Measurements from ENCODE around the gene OGDHL. TPM values are rescaled to one million over a fixed set of nuclear protein-coding genes. Genes with fewer than 3 reads are reported as not detected.
A peak's percentile ranks its signal among the peaks of the same experiment; 100 is the strongest.

OGDHL gene
- total and polyA plus RNA-seq, 2 of the 13 experiments (the other 11 are each of a cell fraction or from before 2014, with no cell fraction given) = 3.0 to 9.8 TPM

DNA sequence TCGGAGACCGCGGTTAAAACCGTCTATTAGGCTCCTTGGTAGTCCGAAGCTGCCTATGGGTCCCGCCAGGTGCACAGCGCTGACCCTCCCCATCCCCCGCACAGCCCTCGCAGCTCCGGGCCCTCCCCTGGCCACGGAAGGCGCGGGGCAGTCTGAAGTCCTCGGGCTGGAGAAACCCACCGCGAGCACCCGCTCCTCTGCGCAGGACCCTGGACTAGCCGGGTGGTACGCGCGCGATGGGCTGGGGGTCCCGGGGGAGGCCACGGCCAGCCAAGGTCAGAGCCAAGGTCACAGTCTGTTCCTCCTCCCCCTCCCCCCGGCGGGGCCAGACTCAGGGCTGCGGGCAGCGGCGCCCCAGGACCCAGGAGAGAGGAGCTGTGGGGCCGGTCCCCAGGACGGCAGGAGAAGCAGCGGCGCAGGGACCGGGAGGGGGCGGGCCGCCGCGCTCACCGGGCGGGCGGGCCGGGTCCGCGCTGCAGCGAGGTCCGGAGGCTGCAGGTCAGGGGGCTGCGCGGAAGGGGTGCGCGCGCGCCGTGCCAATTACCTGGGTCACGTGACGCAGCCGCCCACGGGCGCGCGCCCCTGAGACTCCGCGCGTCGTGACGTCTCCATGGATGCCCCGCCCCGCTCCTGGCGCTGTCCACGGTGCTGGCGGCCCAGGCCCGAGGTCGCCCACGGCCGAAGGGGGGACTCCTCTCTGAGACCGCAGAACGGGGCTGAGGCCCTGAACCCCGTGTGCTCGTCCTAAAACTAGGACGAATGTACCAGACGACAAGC is at the start of gene OGDHL (continued):
- peak; percentile 73 for TF ChIP-seq FOSL2 (CRISPR knock-in tag; IDR thresholded peaks at IDR 0.05)
- peak; percentile 81; the same call in 1 of the 2 replicates for TF ChIP-seq MAF1 (CRISPR knock-in tag; IDR thresholded peaks at IDR 0.05; ENCODE audit: borderline replicate concordance)
- no peak for TF ChIP-seq CHD2 (IDR thresholded peaks at IDR 0.05; ENCODE audit: low read depth, low read length)
- TF ChIP-seq, protein P1, sequence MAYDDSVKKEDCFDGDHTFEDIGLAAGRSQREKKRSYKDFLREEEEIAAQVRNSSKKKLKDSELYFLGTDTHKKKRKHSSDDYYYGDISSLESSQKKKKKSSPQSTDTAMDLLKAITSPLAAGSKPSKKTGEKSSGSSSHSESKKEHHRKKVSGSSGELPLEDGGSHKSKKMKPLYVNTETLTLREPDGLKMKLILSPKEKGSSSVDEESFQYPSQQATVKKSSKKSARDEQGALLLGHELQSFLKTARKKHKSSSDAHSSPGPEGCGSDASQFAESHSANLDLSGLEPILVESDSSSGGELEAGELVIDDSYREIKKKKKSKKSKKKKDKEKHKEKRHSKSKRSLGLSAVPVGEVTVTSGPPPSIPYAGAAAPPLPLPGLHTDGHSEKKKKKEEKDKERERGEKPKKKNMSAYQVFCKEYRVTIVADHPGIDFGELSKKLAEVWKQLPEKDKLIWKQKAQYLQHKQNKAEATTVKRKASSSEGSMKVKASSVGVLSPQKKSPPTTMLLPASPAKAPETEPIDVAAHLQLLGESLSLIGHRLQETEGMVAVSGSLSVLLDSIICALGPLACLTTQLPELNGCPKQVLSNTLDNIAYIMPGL (CRISPR knock-in tag; IDR thresholded peaks at IDR 0.05; ENCODE audit: borderline replicate concordance in 1 of 2, low read depth in 1 of 2) = peak; percentile 43 to 67; a peak in 2 of 4 replicates
- peak; percentile 97 for TF ChIP-seq ETV6 (CRISPR knock-in tag; conservative IDR thresholded peaks at IDR 0.05)
- TF ChIP-seq KDM3A (CRISPR knock-in tag; IDR thresholded peaks at IDR 0.05; ENCODE audit: low read depth) = peak; percentile 79
- peak; percentile 93 for TF ChIP-seq HOXD1 (CRISPR knock-in tag; IDR thresholded peaks at IDR 0.05)
- TF ChIP-seq ZNF567 (CRISPR knock-in tag; IDR thresholded peaks at IDR 0.05; ENCODE audit: borderline replicate concordance) = 0 out of 2 replicates have a peak, but pooled peaks have one; percentile 80
- TF ChIP-seq, protein P2, sequence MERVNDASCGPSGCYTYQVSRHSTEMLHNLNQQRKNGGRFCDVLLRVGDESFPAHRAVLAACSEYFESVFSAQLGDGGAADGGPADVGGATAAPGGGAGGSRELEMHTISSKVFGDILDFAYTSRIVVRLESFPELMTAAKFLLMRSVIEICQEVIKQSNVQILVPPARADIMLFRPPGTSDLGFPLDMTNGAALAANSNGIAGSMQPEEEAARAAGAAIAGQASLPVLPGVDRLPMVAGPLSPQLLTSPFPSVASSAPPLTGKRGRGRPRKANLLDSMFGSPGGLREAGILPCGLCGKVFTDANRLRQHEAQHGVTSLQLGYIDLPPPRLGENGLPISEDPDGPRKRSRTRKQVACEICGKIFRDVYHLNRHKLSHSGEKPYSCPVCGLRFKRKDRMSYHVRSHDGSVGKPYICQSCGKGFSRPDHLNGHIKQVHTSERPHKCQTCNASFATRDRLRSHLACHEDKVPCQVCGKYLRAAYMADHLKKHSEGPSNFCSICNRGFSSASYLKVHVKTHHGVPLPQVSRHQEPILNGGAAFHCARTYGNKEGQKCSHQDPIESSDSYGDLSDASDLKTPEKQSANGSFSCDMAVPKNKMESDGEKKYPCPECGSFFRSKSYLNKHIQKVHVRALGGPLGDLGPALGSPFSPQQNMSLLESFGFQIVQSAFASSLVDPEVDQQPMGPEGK (CRISPR knock-in tag; IDR thresholded peaks at IDR 0.05) = peak; percentile 45
- TF ChIP-seq ZNF432 (CRISPR knock-in tag; IDR thresholded peaks at IDR 0.05; ENCODE audit: borderline replicate concordance) = peak; percentile 54; the same call in 1 of the 2 replicates
- TF ChIP-seq KAT2B (IDR thresholded peaks at IDR 0.05; ENCODE audit: borderline replicate concordance, low read depth, low read length) = no peak
- no peak for TF ChIP-seq U2AF1 (optimal IDR thresholded peaks at IDR 0.05; ENCODE audit: low read depth, low read length)
- TF ChIP-seq, protein P3, sequence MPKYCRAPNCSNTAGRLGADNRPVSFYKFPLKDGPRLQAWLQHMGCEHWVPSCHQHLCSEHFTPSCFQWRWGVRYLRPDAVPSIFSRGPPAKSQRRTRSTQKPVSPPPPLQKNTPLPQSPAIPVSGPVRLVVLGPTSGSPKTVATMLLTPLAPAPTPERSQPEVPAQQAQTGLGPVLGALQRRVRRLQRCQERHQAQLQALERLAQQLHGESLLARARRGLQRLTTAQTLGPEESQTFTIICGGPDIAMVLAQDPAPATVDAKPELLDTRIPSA (CRISPR knock-in tag; IDR thresholded peaks at IDR 0.05; ENCODE audit: borderline replicate concordance) = 0 out of 2 replicates have a peak, but pooled peaks have one; percentile 28
- TF ChIP-seq FOXK1 (CRISPR knock-in tag; IDR thresholded peaks at IDR 0.05; ENCODE audit: borderline replicate concordance, low read depth) = peak; percentile 90; the same call in 1 of the 2 replicates
- peak; percentile 94 for TF ChIP-seq SP4 (CRISPR knock-in tag; IDR thresholded peaks at IDR 0.05)
- TF ChIP-seq JUN (CRISPR knock-in tag; IDR thresholded peaks at IDR 0.05) = no peak
- TF ChIP-seq RARG (CRISPR knock-in tag; IDR thresholded peaks at IDR 0.05; ENCODE audit: low read depth) = no peak
- TF ChIP-seq, protein P4, sequence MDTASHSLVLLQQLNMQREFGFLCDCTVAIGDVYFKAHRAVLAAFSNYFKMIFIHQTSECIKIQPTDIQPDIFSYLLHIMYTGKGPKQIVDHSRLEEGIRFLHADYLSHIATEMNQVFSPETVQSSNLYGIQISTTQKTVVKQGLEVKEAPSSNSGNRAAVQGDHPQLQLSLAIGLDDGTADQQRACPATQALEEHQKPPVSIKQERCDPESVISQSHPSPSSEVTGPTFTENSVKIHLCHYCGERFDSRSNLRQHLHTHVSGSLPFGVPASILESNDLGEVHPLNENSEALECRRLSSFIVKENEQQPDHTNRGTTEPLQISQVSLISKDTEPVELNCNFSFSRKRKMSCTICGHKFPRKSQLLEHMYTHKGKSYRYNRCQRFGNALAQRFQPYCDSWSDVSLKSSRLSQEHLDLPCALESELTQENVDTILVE (CRISPR knock-in tag; IDR thresholded peaks at IDR 0.05) = peak; percentile 94
- peak; percentile 70 for TF ChIP-seq ZNF777 (CRISPR knock-in tag; IDR thresholded peaks at IDR 0.05)
- no peak for TF ChIP-seq ZNF775 (CRISPR knock-in tag; IDR thresholded peaks at IDR 0.05; ENCODE audit: borderline replicate concordance)
- TF ChIP-seq PLRG1 (conservative IDR thresholded peaks at IDR 0.05) = no peak
- TF ChIP-seq ZNF569 (CRISPR knock-in tag; IDR thresholded peaks at IDR 0.05; ENCODE audit: borderline replicate concordance) = no peak
